Tibial nerve (tissue), 4 donors: ENCODE measurements around the gene LRP8.

Experiments
- CTCF ChIP-seq, 5 experiments: fragments of 200-600 bp in 3 of 5; fragments of 450-650 bp in 2 of 5; sonication (generic) in 3 of 5; IDR thresholded peaks; one replicate each; pipeline ENCODE4 v1.5.1; 2016 to 2019; ENCODE audit warnings: antibody characterized with exemption in 5 of 5, mild to moderate bottlenecking in 3 of 5, moderate library complexity in 2 of 5
- EP300 ChIP-seq, 2 donors: sonication (generic); formaldehyde crosslinking; IDR thresholded peaks; one replicate each; pipeline ENCODE4 v1.6.1; 2017; ENCODE audit warnings: antibody characterized with exemption in 2 of 2, mild to moderate bottlenecking in 1 of 2
- POLR2A ChIP-seq, 2 donors: fragments of 450-650 bp; IDR thresholded peaks; one replicate each; pipeline ENCODE4 v1.6.1; 2017; ENCODE audit warnings: antibody characterized with exemption in 2 of 2, mild to moderate bottlenecking in 2 of 2, moderate library complexity in 2 of 2

GRCh38 chr1:53214376-53214940 lies 113.4 kb downstream of the LRP8 start:
- TF ChIP-seq POLR2A (IDR thresholded peaks at IDR 0.05) (no peak), CTCF (IDR thresholded peaks at IDR 0.05) (no peak), EP300 (IDR thresholded peaks at IDR 0.05) (no peak)
